GM21619 (cell line): ENCODE measurements around the gene MAB21L4.

Source experiments
- ATAC-seq: cut with Tn5 transposase; IDR thresholded peaks from one replicate; pipeline ENCODE4 v1.9.1; 2021; ENCODE audit not compliant: unreplicated experiment

Gene MAB21L4

DNA sequence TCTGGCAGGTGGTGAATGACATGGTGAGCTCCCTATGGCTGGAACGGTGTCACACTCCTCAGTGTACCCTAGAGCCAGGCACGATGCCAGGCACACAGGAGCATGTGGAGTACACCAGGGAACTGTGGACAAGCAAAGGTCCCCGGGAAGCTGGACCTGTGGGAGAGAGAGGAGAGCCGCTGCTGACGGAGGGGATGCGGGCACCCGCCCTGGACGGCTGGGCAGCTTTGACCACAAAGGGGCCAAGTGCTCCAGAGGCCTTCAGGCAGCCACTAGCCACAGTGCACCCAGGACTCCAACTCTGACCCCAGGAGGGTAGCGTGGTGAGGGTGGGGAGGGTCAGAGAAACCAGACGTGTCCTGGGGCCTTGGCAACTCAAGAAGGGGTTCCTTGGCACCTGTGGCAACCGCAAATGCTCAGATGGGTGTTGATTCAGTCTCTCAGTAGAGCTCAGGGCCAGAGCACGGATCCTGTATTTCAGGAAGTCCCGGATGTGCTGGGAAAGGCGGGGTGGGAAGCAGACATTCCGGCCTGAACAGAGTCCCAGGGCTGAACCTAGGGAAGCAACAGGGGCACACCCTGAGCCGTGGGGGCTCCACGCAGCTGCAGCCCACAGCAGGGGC lies 2.3 kb upstream of the MAB21L4 start:
- no peak for ATAC-seq

DNA sequence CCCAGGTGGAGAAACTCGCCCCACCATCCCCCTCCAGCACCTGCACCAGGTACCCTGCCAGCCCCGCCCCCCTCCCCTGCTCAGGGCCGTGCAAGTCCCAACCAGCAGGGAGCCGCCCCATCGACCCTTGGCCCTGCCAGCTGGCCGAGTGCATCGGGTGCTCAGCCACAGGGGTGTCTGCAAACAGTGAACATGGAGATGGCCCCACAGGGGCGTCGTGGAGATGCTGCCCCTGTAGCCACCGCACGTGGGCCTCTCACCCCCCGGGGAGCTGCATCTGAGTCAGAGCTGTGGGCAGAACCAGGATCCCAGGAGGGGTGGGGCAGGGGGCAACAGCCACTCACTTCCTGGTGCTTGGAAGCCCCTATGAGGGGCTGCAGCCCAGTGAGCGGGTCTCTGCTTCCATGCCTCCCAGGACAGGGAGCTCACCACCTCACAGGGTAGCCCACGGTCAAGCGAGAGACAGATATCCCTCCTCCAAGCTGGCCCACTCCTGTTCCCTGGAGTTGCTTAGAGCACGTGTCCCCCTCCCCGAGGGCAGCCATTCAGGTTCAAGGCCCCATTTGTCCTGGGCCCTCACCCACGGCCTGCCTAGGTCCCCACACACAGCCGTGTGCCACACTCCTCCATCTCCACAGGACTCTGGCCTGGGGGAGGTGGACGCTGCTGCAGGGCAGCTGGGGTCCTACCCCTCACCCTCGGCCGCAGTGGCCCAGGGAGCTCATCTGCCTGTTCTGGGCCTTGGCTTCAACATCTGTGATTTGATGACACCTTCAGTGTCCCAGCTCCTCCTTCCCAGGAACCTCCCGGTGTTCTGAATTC lies 1.1 kb upstream of the MAB21L4 start:
- ATAC-seq, result no peak

DNA sequence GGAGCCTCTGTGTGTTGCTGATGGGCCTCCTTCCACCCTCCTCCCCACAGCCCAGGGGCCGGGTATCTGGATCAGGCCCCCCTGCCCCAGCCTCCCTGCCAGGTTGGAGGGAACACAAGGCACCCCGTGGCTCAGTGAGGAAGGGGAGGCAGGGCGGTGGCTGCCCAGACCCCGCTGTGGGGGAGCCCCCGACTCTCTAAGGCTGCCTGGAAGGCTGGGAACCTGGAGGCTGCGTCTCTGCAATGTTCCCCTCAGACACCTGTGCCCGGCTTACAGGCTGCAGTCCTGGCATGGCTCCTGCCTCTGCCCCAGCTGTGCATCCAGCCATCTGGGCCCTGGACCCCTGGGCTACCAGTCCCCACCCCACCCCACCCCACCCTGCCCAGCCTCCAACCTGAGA lies 438 bp upstream of the MAB21L4 start:
- no peak for ATAC-seq

DNA sequence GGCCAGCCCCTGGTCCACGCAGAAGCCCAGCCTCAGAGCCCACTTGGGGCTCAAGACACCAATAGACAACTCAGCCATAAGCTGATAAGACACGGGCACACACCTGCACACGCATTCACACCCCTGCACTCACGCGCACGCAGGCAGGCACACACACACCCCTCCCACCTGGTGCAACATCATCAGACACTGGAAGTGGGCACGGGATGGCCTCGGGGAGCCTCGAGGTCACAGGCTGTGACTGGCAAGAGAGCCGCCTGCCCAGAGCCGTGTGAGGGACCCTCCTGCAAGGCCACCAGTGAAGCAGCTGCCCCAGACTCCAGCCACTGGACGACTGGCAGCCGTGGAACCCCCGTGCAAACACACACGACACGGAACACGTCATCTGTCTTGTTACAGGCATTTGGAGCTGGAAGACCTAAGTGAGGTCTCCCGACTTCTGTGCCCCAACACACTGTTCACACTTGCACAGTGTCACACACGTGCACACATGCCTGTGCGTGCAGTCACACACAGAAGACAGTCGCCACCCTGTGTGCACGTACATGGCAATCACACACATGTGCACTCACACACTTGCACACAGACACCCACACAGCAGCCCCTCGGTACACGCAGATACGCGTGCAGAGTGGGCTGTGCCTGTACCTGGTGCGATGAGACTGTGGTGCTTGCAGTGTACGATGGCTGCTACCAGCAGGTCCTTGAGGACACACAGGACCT lies 959 bp downstream of the MAB21L4 start:
- ATAC-seq, result no peak

DNA sequence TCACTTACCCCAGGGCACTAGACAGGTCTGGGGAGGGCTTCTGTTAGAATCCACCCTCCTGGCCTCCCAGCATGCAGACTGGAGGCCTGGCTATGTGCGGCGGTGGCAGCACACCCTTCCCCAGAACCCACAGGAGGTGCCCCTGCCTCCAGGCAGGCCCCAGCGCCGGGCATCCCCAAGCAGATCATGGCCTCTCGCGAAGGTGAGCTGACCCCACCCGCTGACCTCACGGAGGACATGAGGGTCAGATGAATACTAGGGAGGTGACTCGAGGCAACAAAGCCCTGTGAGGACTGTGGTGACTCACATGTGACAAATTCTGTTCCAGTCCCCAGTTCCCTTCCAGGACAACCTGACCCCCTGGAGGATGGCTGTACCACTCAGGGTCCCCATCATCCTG lies 1.9 kb downstream of the MAB21L4 start:
- ATAC-seq, result no peak

DNA sequence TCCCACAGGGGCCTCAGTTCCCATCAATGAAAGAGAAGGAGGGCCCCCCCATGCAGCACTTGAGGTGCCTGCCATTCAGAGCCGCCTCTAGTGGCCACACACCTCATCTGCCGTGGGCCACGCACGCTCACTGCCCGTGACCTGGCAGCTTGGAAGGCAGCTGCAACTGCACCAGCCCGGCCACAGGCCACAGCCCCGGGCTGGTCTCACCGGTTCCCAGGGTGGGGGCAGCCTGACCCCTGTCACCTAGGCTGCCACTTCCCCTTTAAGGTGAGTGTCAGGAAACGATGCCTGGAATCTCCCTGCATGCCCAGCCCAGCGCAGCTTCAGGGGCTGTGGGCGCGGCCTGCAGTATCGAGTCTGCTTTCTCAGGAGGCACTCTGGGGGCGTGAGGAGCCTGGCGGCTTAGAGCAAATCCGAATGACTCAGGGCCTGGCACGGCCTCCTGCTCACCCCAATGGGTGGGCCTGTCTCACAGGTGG lies 2.6 kb downstream of the MAB21L4 start:
- no peak for ATAC-seq

DNA sequence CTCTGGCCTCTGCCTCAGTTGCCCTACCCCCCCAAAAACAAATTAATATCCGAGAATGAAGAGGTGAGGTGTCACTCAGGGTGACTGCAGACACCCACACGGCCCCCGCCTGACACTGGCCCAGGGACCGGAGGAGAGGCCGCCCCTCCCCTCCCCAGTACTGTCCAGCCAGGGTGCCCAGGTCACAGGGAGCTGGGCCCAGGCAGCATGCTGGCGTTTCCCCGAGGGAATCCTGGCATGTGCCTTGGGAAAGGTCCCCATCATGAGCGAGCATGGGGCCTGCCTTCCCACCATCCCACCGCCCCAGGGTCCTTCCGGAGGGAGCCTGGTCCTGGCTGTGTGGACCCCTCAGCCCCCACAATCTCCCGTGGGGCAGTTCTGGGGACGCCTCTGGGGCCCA lies 3.0 kb downstream of the MAB21L4 start:
- ATAC-seq, result no peak

DNA sequence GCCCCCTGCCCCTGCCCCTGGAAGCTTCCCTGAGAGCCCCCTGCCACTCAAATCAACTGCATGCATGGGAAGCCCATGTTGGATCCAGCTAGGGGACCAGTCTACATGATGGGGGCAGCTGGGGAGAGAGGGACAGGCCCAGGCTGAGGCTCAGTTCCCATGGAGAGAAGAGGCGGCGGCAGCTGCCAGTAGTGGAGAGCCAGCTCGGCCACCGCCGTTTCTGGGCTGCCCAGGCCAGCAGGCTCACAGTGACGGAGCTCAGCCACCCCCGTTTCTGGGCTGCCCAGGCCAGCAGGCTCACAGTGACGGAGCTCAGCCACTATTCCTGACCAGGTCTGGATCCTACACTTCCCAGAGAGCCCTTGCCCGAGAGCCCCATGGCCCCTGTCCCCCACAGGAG lies 3.6 kb downstream of the MAB21L4 start:
- ATAC-seq, result no peak

DNA sequence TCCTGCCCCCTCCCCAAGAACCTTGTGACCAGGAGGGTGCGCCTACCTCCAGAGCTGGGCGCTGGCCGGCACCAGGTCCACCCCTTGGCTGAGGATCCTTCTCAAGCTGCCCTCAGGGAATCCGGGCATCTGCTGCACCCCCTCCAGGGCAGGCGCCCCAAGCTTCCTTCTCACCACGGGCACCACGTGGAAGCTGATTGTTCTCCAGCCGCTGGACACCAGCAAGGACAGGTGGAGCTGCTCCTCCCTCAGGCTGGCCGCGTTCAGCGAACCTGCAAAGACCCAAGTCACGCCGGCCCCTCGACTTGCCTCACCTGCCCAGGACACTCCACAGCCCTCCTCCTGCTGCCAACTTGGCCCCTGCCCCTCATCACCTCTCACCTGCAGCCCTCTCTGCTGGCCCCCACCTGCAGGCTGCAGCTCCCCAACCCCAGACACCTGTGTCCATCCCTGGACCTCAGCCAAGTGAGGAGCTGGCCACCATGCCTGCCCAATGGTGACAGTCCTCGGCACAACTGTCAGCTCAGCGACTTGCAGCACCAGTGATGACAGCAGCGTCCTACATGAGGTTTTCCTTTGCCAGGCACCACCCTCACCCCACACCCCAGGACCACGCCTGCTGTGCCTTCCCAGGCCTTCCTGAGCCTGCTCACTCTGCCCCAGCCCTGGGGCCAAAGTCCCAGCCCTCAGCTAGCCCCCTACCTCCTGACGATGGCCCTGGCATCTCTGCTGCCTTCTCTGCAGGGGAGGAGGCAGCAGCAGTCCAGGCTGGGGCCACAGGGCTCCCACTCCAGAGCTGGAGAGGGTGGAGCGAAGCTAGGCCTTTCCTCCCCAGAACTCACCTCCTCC lies 4.2 kb downstream of the MAB21L4 start:
- no peak for ATAC-seq

DNA sequence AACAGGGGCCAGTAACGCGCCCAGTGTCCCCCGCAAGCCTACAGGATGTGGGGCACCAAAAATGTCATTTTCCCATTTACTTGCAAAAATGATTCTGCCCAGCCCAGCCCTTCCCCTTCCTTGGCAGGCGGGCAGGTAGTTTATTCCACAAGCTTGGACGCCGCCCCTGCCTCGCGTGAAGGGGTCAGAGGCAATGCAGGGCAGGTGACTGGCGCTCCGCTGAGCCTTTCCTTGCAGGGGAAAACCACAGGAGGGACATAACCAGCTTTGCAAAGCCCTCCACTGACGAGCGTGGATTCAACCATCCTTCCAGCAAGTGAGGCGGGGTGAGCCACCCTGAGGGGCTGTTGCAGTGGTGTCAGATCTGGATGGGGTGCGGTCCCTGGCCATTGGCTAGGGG lies 5.3 kb downstream of the MAB21L4 start:
- ATAC-seq, result no peak

DNA sequence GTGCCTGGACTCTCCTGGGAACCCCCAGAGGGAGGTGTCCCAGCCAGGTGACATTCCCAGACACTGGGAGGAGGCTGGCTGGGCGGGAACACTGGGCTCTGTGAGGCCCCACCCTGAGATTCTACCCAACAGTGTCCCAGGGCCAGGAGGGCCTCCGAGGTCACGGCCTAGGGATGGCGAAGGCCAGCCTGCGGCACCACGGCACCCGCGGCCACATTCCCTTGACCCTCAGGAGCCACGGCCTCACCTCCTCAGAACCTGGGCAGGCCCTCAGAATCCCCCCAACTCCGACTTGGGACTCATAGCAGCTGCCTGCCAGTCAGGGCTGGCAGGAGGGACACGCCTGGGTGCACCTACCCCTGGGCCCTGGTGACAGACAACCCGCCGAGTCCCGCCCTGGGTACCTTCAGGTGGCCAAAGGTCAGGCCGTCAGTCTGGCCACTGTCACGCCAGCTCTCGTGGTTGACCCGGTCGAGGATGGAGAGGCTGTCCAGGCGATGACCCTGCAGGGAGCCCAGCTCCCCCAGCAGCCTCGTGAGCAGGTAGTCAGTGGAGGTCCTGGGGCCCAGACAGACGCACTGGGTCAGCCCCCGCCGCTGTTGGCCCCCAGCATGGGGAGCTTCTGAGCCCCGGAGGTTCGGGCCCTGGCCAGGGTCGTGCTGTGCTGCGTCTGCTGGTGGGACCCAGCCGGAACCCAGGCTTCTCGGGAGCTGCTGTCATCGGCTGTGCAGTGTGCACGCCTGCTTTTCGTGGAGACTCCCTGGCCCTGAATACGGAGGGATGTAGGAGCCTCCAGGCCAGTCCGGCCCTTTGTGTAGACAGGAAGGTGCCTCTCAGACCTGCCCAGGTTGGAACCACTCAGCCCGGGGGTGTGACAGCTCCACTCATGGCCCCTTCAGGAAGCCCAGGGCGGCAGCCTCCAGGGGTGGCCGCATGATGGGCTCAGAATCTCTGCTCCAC lies 6.1 kb downstream of the MAB21L4 start:
- ATAC-seq, result no peak

DNA sequence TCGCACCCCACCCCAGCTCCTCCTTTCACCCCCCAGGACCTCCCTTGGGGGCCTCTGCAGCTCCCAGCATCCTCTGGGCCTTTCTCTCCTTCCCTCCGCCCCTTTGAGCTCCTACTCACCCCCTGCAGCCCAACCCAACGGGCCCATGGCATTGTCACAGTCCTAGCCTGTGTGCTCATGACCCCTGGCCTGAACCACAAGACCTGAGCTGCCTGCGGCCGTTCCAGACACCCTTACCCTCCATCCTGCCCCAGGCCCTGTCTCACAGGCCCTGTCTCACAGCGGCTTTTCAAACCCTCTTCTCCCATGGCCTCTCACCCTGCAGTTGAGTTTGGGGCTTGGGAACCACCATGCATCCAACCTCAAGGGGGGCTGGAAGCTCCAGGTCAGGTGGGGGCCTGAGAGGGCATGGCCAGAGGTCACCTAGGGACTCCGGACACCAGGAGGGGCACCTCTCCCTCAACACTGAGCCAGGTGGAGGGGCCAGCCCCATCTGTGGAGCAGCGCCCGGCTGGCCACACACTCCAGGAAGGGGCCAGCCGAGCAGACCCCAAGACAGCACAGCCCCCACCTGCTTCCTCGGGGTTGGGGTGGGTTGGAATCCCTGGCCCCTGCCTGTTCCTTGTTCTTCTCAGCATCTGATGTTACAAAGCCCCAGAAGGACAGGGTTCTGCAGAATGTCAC lies 6.9 kb downstream of the MAB21L4 start:
- ATAC-seq, result no peak

DNA sequence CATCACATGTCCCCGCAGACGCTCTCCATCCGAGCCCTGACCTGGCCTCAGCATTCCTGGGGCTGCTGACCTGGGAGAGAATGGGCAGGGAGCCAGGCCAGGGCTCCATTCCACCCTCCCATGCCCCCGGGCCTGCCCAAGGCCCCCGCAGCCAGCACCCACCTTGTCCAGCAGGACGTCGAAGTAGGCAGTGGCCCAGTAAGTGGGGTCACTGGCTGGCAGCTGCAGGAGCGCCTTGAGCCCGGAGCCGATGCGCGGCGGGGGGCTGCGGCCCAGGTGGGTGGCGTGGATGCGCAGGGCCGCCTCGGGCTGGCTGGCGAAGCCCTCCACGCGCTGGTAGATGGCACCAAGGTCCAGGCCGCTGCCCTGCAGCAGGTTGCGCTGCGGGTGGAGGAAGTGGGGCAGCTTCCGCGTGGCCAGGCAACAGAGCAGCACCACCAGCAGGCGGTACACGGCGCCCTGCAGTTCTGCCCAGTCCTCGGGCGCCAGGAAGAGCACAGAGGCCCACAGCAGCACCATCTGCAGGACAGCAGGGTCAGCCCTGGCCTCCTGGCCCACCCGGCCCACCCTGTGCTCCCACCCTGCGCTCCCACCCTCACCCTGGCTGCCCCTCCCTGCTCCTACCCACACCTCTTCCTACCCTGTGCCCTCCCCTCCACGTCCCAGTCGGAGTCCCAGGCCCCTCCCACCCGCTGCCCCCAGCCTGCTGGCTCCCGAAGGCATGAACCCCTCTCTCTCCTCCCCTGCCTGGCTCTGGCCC lies 7.6 kb downstream of the MAB21L4 start:
- ATAC-seq, result no peak

DNA sequence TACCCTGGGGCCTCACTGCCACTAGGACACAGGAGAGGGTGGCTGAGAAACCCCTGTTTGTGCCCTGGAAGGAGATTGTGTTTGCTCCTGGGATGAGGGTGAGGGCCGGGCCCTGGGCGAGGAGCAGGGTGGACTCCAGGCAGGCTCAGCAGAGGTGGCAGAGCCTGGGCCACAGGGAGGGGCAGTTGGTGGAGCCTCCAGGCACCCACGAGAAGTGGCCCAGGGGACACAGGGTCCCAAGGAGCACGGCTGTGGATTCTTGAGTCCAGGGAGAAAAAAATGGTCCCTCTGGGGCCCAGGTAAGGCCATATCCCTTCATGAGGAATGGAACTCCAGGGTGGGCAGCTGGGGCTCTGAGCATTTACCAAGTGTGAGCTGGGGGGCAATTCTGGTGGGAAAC lies 8.3 kb downstream of the MAB21L4 start:
- ATAC-seq, result no peak

DNA sequence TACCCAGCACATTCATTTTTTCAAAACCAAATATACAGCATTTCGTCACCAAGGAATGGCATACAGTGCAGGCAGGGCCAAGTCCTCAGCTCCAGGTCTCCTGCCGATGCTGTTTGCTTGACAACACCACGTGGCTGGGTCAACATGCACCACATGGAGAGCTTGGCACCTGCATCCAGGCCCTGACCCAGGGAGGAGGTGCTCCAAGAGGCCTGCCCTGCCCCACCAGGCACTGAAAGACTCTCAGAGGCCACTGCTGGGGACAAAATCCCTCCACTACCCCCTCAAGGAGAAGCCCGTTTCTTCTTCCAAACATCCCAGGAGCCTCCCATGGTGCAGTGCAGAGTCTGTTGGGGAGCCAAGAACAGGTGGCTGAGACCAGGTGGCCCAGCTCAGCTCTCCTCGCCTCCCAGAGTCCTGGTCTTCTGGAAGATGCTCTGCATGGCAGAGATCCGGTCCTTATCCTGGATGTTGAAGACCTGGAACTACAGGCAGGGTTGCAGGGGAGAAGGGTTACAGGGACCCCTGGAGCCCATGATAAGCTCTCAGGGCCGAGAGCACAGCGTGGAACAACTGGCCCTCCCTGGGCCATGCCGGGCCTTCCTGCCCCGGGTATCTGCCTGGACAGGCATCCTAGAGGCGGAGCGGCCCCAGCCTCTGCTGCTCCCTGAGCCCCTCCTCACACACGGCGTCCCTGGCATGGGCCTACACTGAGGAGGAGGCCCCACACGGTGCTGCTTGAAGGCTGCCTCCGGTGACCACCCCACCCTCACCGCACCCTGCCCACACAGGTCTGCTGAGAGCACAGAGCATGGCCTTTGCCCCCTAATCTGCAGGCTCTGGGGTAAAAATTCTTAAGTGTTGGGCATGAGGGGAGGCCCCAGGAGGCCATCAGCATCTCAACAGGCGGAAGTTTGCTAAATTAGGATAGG lies 9.0 kb downstream of the MAB21L4 start:
- no peak for ATAC-seq

DNA sequence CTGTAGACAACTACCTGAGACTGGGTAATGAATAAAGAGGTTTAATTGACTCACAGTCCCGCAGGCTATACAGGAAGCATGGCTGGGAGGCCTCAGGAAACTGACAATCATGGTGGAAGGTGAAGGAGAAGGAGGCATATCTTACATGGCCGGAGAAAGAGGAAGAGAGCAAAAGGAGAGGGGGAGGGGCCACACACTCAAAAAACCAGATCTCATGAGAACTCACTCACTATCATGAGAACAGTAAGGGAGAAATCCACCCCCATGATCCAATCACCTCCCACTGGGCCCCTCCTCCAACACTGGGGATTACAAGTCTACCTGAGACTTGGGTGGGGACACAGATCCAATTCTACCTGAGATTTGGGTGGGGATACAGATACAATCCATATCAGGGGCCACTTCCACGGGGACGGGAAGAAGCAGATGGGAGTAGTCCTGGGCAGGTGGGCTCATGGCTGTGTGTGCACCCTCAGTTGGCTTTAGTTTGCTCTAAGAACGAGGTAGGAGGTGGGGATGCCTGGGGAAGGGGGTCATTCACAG lies 9.9 kb downstream of the MAB21L4 start:
- ATAC-seq, result no peak

DNA sequence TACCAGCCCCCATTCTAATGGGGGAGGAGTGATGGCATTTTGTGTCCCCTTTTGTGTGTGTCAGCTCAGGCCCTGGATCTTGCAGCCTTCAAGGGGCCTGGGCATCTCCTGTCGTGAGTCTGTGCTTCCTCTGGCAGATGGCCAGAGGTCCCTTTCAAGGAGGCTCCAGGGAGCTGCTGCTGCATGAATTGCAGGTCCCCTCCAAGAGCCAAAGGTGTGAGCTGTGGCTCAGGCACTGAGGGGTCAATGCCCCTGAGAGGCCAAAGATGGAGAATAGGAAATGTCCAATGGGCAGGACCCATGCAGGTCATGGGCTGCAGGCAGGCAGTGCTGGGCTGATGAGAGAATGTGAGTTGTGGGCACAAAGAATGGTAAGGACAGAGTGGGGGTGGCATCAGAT lies 10.4 kb downstream of the MAB21L4 start:
- no peak for ATAC-seq
